ENCODE data around the gene GDPD4. TPM values are rescaled to one million over a fixed set of nuclear protein-coding genes. Genes with fewer than 3 reads are reported as not detected.

Gene GDPD4
- total RNA-seq, 1 experiment from 2014 or later, result not detected

- DNase-seq (ENCODE audit: low read depth), result peak; percentile 80
Observed at GRCh38 chr11:77244277-77245027, 57.0 kb downstream of the GDPD4 start.

- DNase-seq (ENCODE audit: low read depth), result no peak
Observed at GRCh38 chr11:77236901-77237300, 64.6 kb downstream of the GDPD4 start.

- no peak for DNase-seq (ENCODE audit: low read depth)
Observed at GRCh38 chr11:77233011-77233410, 68.5 kb downstream of the GDPD4 start.

- DNase-seq (ENCODE audit: low read depth), result no peak
Observed at GRCh38 chr11:77232242-77232641, 69.2 kb downstream of the GDPD4 start.

GRCh38 chr11:77231800-77232199, 69.7 kb downstream of the GDPD4 start:
- DNase-seq (ENCODE audit: low read depth), result no peak

GRCh38 chr11:77230878-77231605, 70.4 kb downstream of the GDPD4 start:
- no peak for DNase-seq (ENCODE audit: low read depth)

- DNase-seq (ENCODE audit: low read depth), result no peak
Observed at GRCh38 chr11:77223797-77224196, 77.7 kb downstream of the GDPD4 start.

GRCh38 chr11:77217156-77217555, 84.3 kb downstream of the GDPD4 start:
- no peak for DNase-seq (ENCODE audit: low read depth)

- DNase-seq (ENCODE audit: low read depth), result no peak
Observed at GRCh38 chr11:77215106-77215505, 86.4 kb downstream of the GDPD4 start.

- DNase-seq (ENCODE audit: low read depth), result no peak
Observed at GRCh38 chr11:77214557-77214956, 86.9 kb downstream of the GDPD4 start.

- no peak for DNase-seq (ENCODE audit: low read depth)
Observed at GRCh38 chr11:77213589-77214428, 87.7 kb downstream of the GDPD4 start.

GRCh38 chr11:77213029-77213579, 88.4 kb downstream of the GDPD4 start:
- DNase-seq (ENCODE audit: low read depth), result no peak

GRCh38 chr11:77212314-77213007, 89.0 kb downstream of the GDPD4 start:
- no peak for DNase-seq (ENCODE audit: low read depth)

- DNase-seq (ENCODE audit: low read depth), result no peak
Observed at GRCh38 chr11:77211594-77212251, 89.8 kb downstream of the GDPD4 start.

GRCh38 chr11:77211040-77211451, 90.4 kb downstream of the GDPD4 start:
- no peak for DNase-seq (ENCODE audit: low read depth)

GRCh38 chr11:77209663-77210062, 91.8 kb downstream of the GDPD4 start:
- no peak for DNase-seq (ENCODE audit: low read depth)

- no peak for DNase-seq (ENCODE audit: low read depth)
Observed at GRCh38 chr11:77208535-77208934, 93.0 kb downstream of the GDPD4 start.

GRCh38 chr11:77207618-77208313, 93.7 kb downstream of the GDPD4 start:
- peak; percentile 7 for DNase-seq (ENCODE audit: low read depth)

GRCh38 chr11:77207019-77207485, 94.4 kb downstream of the GDPD4 start:
- DNase-seq (ENCODE audit: low read depth), result no peak

Data from RPMI7951 (cell line).